HEK293T (cell line): ENCODE results near the gene AQP12B.

Experiments used
- BHLHE40 ChIP-seq: fragments of 450-650 bp; IDR thresholded peaks from 2 replicates; pipeline ENCODE4 v1.6.1; 2016; ENCODE audit warnings: mild to moderate bottlenecking, moderate library complexity, borderline replicate concordance
- CTBP1 ChIP-seq: fragments of 450-650 bp; IDR thresholded peaks from 2 replicates; pipeline ENCODE4 v1.6.1; 2016; ENCODE audit warnings: borderline replicate concordance
- FOXA1 ChIP-seq: fragments of 450-650 bp; IDR thresholded peaks from 2 replicates; pipeline ENCODE4 v1.6.1; 2016; ENCODE audit warnings: mild to moderate bottlenecking
- FOXK2 ChIP-seq: fragments of 450-650 bp; IDR thresholded peaks from 2 replicates; pipeline ENCODE4 v1.6.1; 2016; ENCODE audit warnings: mild to moderate bottlenecking
- FOXM1 ChIP-seq: fragments of 450-650 bp; IDR thresholded peaks from 2 replicates; pipeline ENCODE4 v1.6.1; 2017; ENCODE audit warnings: mild to moderate bottlenecking, borderline replicate concordance
- HDGF ChIP-seq: fragments of 450-650 bp; IDR thresholded peaks from 2 replicates; pipeline ENCODE4 v1.6.1; 2017; ENCODE audit warnings: antibody characterized with exemption, borderline replicate concordance
- SP1 ChIP-seq: fragments of 450-650 bp; IDR thresholded peaks from 2 replicates; pipeline ENCODE4 v1.6.1; 2017
- SUZ12 ChIP-seq: fragments of 450-650 bp; IDR thresholded peaks from 2 replicates; pipeline ENCODE4 v1.6.1; 2016; ENCODE audit warnings: mild to moderate bottlenecking

GRCh38 chr2:240713928-240714746, 31.5 kb upstream of the AQP12B start:
- TF ChIP-seq SUZ12 (no peak), SP1 (no peak), FOXM1 (no peak), HDGF (no peak), BHLHE40 (no peak), CTBP1 (no peak), FOXA1 (no peak), FOXK2 (no peak)
